ENCODE data around the gene CHEK1.

The CHEK1 gene

GRCh38 chr11:125627236-125627910 lies 2.4 kb downstream of the CHEK1 start:
- no peak for DNase-seq

- no peak for DNase-seq
These were observed 12.9 kb downstream of the CHEK1 start for GRCh38 chr11:125637840-125638239.

- DNase-seq = no peak
These were observed 13.4 kb downstream of the CHEK1 start for GRCh38 chr11:125638315-125638714.

- DNase-seq = no peak
These were observed 20.9 kb downstream of the CHEK1 start for GRCh38 chr11:125645871-125646270.

GRCh38 chr11:125649465-125650166 lies 24.7 kb downstream of the CHEK1 start:
- peak; percentile 42 for DNase-seq

DNA sequence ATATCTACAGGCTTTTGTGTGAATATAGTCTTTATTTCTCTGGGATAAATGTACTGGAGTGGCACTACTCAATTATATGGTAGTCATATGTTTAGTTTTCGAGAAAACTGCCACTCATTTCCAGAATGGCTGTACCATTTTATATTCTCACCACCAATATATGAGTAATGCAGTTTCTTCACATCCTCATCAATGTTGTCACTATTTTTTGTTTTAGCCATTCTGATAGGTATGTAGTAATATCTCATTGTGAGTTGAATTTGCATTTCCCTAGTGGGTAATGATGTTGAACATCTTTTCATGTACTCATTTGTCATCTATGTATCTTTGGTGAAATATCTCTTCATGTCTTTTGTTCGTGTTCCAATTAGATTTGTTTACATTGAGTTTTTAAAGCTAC lies 37.7 kb downstream of the CHEK1 start:
- no peak for DNase-seq

DNA sequence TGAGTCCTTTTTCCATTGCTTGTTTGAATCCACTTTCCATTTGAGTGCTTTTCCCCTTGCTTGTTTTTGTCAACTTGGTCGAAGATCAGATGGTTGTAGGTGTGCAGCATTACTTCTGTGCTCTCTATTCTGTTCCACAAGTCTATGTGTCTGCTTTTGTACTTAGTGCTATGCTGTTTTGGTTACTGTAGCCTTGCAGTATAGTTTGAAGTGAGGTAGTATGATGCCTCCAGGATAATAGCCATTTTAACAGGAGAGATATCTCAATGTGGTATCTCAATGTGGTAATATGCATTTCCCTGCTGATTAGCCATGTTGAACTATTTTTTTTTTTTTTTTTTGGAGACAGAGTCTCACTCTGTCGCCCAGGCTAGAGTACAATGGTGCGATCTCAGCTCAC lies 38.9 kb downstream of the CHEK1 start:
- DNase-seq = peak; percentile 53

DNA sequence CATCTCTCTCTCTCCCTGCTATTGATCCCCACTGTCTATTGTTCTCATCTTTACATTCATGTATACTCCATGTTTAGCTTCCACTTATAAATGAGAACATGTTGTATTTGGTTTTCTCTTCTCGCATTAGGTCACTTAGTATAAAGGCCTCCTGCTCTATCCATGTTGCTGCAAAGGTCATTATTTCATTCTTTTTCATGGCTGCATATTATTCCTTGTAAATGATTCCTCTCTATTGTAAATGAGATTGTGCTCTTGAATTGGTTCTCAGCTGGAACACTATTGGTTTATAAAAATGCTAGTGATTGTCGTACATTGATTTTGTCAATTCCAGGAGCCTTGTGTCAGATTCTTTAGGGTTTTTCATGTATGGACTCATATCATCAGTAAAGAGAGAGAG lies 42.2 kb downstream of the CHEK1 start:
- no peak for DNase-seq

DNA sequence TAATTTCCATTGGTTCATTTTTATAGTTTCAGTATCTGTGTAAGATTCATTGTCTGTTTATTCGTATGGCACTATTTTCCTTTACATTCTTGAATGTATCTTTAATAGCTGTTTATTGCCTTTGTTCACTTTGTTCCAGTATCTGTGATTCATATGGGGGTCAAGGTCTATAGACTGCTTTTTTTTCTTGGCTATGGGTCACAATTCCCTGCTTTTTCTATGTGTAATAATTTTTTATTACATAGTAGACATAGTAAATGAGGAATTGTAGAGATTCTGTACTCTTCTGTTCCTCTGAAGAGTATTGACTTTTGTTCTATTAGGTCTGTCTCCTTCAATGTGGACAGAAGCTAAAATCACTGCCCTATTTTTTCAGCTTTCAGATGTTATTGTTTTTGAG lies 45.2 kb downstream of the CHEK1 start:
- no peak for DNase-seq

DNA sequence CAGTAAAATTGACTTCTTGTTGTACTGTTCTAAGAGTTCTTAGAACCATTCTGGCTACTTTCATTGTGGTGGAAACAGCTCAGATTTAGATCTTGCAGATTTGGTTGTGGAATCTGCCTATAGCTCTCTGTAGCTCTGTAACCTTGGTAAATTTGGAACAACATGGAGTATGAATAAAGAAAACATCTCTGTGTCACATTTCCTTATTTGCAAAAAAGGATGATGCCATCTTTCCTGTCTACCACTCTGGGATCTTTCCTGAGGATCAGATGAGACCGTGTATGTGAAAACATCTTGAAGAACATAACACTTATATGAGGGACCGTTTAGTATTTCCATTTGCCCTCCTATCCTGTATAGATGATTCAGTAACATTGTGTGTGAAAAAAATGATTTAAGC lies 46.6 kb downstream of the CHEK1 start:
- DNase-seq = no peak

DNA sequence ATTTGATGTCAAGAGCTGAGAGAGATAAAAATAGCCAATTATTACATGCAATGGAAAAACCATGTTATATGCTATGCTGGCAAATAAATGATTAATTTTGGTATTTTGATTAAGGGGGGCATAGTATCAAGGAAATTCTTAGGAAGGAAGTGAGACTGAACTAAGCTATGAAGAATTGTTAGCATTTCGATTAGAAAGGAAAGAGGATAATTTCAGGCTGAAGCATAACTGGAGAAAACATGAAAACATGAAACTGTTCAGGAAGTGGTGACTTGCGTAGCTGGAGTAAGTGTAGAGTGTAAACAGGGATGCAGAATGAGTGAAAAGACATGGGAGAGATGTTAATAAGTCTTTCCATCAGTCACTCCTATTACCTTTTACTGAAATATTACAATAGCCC lies 49.2 kb downstream of the CHEK1 start:
- no peak for DNase-seq

- DNase-seq = no peak
These were observed 50.2 kb downstream of the CHEK1 start for GRCh38 chr11:125675196-125675595.

DNA sequence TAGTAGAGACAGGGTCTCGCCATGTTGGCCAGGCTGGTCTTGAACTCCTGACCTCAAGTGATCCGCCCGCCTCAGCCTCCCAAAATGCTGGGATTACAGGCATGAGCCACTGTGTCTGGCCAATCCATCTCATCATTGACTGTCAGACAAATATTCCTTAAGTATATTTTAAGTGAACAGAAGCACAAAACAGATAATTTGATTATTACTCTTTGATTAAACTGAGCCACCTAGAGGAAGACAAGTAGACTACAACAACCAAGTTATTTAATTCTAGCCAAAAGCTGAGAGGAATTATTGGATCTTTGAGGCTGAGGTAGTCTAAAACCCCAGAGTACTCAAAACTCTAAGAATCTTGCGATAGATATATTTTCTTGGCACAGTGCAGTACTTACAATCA lies 54.4 kb downstream of the CHEK1 start:
- DNase-seq = peak; percentile 35

DNA sequence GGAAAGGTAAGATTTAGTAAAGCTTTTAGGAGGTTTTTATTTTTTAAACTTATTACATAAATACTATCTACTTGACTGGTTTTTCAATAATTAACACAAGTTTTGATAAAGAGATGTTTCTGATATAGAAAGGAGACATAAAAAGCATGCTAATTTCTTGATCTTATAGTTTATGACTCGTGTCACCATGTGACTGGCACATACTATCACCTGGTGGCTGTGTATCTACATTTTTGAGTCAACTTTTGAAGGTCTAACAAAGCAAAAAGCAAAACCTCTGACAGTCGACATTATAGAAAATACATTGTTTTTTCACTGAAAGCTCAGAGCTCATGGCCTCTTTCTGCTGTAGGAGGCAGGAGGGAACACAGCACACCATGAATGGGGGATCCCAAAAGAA lies 54.9 kb downstream of the CHEK1 start:
- no peak for DNase-seq

- no peak for DNase-seq
These were observed 55.8 kb downstream of the CHEK1 start, which contains the start of gene ACRV1 for GRCh38 chr11:125680747-125681146. Gene ACRV1 (minus strand): TSS chr11:125680847. CDS start chr11:125680780, 67 bp downstream.

- no peak for DNase-seq
These were observed 60.3 kb downstream of the CHEK1 start for GRCh38 chr11:125685228-125685627.

DNA sequence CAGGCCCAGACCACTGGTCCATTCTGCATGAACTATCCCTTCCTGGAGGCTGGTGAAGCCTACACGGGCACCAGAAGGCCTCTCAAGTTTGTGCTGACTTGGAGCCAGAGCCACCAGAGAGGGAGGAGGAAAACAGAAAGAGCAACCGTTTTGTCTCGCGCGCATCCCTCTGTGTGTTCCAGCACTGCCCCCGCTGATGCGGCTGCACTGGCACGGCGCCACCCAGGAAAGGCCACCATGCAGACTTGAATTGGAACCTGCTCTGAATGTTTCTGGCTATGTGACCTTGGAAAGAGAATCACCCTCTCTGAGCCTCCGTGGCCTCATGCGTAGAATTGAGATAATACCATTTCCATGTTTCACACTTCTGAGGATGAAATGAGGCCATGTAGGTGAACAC lies 63.1 kb downstream of the CHEK1 start:
- DNase-seq = no peak

DNA sequence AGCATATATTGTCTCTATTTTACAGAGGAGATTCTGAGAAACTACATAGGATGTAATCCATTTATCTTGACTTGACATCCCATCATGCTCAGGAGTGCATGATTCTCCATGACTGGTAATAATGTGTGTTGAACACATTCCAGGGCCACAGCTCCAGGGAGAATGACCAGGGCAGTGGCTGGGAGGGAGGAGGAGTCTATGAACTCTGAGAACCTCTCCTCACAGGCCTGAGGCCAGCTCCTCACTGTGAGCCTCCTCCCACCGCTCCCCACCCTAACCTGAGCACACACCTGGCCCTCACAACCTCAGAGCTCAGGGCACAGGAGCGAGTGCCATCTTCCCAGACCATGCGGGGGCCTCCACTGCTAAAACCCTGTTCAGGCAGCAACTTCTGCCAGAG lies 63.7 kb downstream of the CHEK1 start:
- DNase-seq = no peak

GRCh38 chr11:125689274-125689859 lies 64.4 kb downstream of the CHEK1 start:
- DNase-seq = no peak

GRCh38 chr11:125690006-125690405 lies 65.0 kb downstream of the CHEK1 start:
- DNase-seq = no peak

DNA sequence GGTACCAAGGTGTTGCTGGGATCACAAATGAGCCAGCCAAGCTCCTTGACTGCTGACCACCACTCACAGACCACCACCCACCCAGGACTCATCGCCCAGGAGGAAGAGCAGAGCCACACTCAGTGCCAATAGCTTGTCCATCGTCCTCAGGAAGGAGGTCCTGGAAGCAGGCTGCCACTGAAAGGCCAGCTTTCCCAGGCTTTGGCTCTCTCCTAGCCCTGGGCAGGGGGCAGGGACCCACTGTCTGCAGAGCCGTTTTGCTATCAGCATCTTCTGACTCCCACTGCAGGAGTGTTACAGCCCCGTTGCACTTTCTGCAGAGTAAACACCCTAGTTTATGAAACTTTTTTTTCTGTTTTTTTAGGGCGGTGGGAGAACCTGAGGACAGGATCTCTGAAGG lies 67.9 kb downstream of the CHEK1 start:
- DNase-seq = no peak

- DNase-seq = no peak
These were observed 70.0 kb downstream of the CHEK1 start for GRCh38 chr11:125694951-125695350.

DNA sequence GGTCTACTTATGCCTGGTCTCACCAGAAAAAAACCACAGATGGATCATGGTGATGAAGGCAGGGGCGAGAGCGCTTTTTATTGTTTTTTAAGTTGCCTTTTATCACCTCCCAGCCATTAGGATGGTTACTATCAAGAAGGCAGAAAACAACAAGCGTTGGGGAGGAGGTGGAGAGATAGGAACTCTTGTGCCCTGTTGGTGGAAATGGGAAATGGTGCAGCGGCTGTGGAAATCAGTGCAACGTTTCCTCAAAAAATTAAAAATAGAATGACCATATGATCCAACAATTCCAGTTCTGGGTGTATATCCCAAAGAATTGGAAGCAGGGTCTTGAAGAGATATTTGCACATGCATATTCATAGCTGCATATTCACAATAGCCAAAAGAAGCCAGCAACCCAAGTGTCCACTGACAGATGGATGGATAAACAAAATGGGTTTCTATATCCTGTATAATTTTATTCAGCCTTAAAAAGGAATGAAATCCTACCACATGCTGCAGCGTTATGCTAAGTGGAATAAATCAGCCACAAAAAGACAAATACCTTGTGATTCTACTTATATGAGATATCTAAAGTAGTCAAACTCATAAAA lies 76.2 kb downstream of the CHEK1 start:
- DNase-seq = no peak

Data from hematopoietic multipotent progenitor cell treated with erythropoietin and hydrocortisone succinate and interleukin-3 and kit ligand, for 4 days (in vitro differentiated cells).